Adrenal gland (tissue), 5 donors: ENCODE measurements around the gene ADAMTSL3.

ENCODE experiments used
- CTCF ChIP-seq, 6 experiments: fragments of 450-650 bp in 4 of 6; fragments of 200-600 bp in 2 of 6; sonication (generic) in 1 of 6; IDR thresholded peaks; 1 replicate in 5 of 6; 2 replicates in 1 of 6; pipeline versions ENCODE4 v1.5.1 to v1.8.0; 2016 to 2021; ENCODE audit warnings: antibody characterized with exemption in 6 of 6, mild to moderate bottlenecking in 2 of 6, moderate library complexity in 1 of 6
- POLR2A ChIP-seq, 2 donors: fragments of 450-650 bp; IDR thresholded peaks; one replicate each; pipeline ENCODE4 v1.6.1; 2017; ENCODE audit warnings: antibody characterized with exemption in 2 of 2, mild to moderate bottlenecking in 2 of 2, moderate library complexity in 1 of 2
- donor health status: DM: no; HTN: no; CAD: no.

DNA sequence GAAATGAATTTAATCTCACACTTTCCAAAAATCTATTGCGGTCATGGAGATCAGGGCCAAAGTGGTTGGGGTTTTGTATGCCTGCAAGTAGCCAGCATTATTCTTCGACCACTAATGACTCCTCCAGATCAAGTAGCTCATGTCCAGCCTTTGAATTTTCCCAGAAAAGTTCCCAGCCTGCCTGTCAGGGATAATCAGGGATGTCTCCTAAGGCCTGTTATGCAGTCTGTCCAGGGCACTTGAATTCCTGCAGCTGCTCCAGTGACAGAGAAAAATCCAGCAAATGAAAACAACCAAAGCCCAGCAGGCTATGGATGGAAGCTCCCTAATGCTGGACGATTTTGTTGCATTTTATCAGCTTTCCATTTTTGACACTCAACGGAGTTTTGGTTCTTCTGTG, 215.4 kb downstream of the ADAMTSL3 start:
- no peak for TF ChIP-seq CTCF (IDR thresholded peaks at IDR 0.05)
- no peak for TF ChIP-seq POLR2A (IDR thresholded peaks at IDR 0.05)
